GM18517 (cell line): ENCODE measurements around the gene PTPRZ1.

Source experiments
- ATAC-seq: cut with Tn5 transposase; IDR thresholded peaks from one replicate; pipeline ENCODE4 v1.9.1; 2021; ENCODE audit warnings: mild to moderate bottlenecking, moderate library complexity; ENCODE audit not compliant: unreplicated experiment

Gene PTPRZ1

GRCh38 chr7:122038904-122039303 is 165.9 kb downstream of the PTPRZ1 start:
- ATAC-seq, result no peak

GRCh38 chr7:122040147-122040546 is 167.2 kb downstream of the PTPRZ1 start:
- no peak for ATAC-seq

- no peak for ATAC-seq
These were observed 173.4 kb downstream of the PTPRZ1 start for GRCh38 chr7:122046402-122046801.

- no peak for ATAC-seq
These were observed 181.4 kb downstream of the PTPRZ1 start for GRCh38 chr7:122054393-122054792.

- no peak for ATAC-seq
These were observed 182.1 kb downstream of the PTPRZ1 start for GRCh38 chr7:122055073-122055472.

GRCh38 chr7:122056977-122057376 is 184.0 kb downstream of the PTPRZ1 start:
- no peak for ATAC-seq

GRCh38 chr7:122059542-122059941 is 186.6 kb downstream of the PTPRZ1 start:
- no peak for ATAC-seq

- no peak for ATAC-seq
These were observed 190.2 kb downstream of the PTPRZ1 start for GRCh38 chr7:122063146-122063545.

GRCh38 chr7:122064971-122065370 is 192.0 kb downstream of the PTPRZ1 start:
- ATAC-seq, result no peak

GRCh38 chr7:122067077-122067476 is 194.1 kb downstream of the PTPRZ1 start:
- ATAC-seq, result no peak

- ATAC-seq, result no peak
These were observed 195.1 kb downstream of the PTPRZ1 start for GRCh38 chr7:122068046-122068445.

GRCh38 chr7:122068999-122069398 is 196.0 kb downstream of the PTPRZ1 start:
- ATAC-seq, result no peak

- no peak for ATAC-seq
These were observed 197.1 kb downstream of the PTPRZ1 start for GRCh38 chr7:122070062-122070461.

GRCh38 chr7:122070834-122071233 is 197.9 kb downstream of the PTPRZ1 start:
- no peak for ATAC-seq

GRCh38 chr7:122072272-122072671 is 199.3 kb downstream of the PTPRZ1 start:
- no peak for ATAC-seq

GRCh38 chr7:122072924-122073599 is 200.1 kb downstream of the PTPRZ1 start:
- ATAC-seq, result no peak

- ATAC-seq, result no peak
These were observed 200.7 kb downstream of the PTPRZ1 start for GRCh38 chr7:122073635-122074034.

- ATAC-seq, result no peak
These were observed 209.2 kb downstream of the PTPRZ1 start for GRCh38 chr7:122082160-122082559.

GRCh38 chr7:122082670-122083069 is 209.7 kb downstream of the PTPRZ1 start:
- no peak for ATAC-seq

GRCh38 chr7:122092964-122093797 is 220.2 kb downstream of the PTPRZ1 start:
- peak; percentile 94 for ATAC-seq

GRCh38 chr7:122094549-122094948 is 221.6 kb downstream of the PTPRZ1 start:
- ATAC-seq, result no peak

- ATAC-seq, result no peak
These were observed 222.7 kb downstream of the PTPRZ1 start for GRCh38 chr7:122095642-122096041.
